Measurements from ENCODE around the gene STAMBP.
"Not testable (repeated sequence)": the region's sequence is repeated elsewhere in the genome, so short reads cannot be mapped to it uniquely, and the experiment has no call there.

The STAMBP gene

DNA sequence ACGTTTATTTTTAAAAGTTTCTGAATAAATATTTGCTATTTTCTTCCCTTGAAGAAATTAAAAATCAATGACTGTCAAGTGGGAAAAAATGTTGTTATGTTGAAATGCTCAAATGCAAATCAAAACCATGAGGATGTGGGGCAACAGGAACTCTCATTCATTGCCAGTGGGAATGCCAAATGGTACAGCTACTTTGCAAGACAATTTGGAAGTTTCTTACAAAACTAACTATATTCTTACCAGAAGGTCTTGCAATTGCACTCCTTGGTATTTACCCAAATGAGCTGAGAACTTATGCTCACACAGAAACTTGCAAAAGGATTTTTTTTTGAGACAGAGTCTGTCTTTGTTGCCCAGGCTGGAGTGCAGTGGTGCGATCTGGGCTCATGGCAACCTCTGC lies 56.6 kb downstream of the STAMBP start:
- in situ Hi-C loops (cut with HindIII; ENCODE audit: low sequenced_read_pairs): no loop called here

DNA sequence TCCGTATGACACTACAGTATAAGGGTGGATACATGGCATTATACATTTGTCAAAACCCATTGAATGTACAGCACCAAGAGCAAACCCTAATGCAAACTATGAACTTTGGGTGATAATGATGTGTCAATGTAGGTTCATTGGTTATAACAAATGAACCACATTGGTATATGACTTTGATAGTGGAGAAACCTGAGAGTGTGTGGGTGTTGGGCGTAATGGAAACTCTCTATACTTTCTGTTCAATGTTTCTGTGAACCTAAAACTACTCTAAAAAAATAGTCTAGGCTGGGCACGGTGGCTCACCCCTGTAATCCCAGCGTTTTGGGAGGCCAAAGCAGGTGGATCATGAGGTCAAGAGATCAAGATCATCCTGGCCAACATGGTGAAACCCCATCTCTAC lies 57.6 kb downstream of the STAMBP start:
- in situ Hi-C loops (cut with HindIII; ENCODE audit: low sequenced_read_pairs): no loop called here

DNA sequence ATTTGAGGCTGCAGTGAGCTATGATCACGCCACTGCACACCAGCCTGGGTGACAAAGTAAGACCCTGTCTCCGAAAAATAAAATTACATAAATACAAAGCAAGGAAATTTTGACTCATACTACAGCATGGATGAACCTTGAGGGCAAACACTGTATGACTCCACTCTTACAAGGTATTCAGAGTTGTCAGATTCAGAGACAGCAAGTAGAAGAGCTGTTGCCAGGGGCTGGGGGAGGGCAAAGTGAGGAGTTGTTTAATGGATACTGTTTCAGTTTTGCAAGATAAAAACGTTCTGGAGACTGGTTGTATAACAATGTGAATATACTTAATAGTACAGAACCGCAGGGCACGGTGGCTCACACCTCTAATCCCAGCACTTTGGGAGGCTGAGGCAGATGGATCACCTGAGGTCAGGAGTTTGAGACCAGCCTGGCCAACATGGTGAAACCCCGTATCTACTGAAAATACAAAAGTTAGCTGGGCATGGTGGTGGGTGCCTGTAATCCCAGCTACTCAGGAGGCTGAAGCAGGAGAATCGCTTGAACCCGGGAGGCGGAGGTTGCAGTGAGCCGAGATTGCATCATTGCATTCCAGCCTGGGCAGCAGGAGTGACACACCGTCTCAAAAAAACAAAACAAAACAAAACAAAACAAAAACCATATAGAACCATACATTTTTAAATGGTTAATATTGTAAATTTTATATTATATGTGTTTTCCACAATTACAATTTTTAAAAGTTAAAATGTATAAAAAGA lies 59.0 kb downstream of the STAMBP start:
- in situ Hi-C loops (cut with HindIII; ENCODE audit: low sequenced_read_pairs): not testable (repeated sequence)

DNA sequence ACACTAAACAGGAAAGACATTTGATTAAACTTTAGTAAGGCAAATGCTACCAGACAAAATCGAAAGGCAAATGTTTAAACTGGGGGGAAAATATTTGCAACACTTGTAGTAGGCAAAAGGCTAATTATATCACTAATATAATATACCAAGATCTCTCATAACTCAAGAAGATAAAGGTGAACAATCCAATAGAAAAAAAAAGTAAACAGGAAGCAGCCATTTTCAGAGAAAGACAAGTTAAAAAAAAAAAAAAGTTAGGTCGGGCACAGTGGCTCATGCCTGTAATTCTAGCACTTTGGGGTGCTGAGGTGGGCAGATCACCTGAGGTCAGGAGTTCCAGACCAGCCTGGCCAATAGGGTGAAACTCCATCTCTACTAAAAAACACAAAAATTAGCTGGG lies 59.6 kb downstream of the STAMBP start:
- in situ Hi-C loops (cut with HindIII; ENCODE audit: low sequenced_read_pairs): no loop called here

DNA sequence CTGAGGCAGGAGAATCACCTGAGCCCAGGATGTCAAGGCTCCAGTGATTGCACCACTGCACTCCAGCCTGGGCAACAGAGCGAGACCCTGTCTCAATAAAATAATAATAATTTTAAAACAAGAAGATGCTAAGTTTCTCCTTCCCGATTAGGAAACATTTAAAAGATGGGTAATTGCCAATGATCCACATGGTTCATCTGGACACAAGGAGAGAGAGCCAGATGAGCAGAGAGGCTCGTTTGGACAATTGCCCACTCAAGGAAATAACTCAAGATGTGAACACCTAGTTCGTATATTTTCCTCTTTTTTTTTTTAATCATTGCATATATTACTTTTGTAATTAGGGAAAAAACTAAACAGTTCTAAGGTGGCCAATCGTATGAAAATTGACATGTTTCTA lies 60.4 kb downstream of the STAMBP start:
- in situ Hi-C loops (cut with HindIII; ENCODE audit: low sequenced_read_pairs): no loop called here

DNA sequence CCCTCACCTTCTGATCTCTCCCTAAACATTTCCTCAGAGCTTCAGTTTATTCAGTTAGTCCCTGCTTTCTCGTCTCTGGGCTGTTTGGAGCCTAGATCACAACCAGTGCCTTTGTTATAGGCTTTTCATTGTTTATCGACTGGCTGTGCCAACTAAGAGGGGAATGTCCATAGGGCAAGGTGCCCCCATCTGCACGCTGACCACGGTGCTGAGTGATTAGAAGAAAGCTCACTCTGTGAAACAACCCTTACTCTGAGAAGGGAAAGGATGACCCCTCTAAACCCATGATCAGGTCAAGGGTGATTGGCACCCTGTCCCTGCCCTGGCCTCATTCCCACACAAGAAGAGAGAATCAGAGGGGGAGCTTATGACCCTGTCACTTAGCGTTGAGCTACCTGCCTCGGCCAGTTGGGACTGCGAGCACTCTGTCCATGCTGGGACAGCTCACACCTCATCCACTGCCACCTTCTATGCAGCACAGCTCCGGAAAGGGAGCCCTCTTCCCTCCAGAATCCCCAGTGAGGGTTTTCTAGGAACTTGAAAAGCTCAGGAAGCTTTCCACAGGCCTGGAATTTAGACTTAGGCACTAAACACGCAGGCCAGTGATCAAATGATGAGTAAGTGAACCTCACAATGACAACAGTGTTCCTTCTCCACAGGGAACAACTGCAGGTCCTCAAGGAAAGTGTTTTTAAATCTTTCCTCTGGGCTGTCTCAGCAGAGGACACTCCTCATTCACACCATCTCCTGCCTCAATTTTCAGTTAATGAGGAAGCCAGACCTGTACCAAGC lies 61.7 kb downstream of the STAMBP start:
- in situ Hi-C loops (cut with HindIII; ENCODE audit: low sequenced_read_pairs): no loop called here

DNA sequence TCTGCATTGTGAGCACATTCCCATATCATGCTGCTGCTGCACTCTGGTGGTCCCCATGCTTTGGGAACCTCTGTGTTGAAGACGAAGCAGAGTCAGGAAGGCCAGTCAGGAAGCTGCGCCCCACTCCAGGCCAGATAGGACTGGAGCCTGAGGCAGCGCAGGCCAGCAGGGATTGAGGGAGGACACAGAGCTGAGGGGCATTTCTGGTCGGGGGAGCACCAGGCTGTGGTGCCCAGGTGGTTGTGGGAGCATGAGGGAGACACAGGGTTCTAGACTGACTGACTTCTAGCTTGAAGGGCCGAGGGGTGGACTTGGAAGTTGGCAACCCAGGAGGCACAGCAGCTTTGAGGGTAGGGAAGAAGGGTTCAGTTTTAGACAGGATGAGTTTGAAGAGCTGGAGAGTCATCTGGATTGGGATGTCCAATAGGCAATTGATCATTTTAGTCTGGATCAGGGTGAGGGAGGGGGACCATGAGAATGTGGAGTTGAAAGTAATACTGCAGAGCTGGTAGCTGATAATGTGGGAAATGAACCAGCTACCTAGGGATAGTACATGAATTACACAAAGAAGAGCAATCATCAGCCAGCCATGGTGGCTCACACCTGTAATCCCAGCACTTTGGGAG lies 62.6 kb downstream of the STAMBP start:
- in situ Hi-C loops (cut with HindIII; ENCODE audit: low sequenced_read_pairs): no loop called here

DNA sequence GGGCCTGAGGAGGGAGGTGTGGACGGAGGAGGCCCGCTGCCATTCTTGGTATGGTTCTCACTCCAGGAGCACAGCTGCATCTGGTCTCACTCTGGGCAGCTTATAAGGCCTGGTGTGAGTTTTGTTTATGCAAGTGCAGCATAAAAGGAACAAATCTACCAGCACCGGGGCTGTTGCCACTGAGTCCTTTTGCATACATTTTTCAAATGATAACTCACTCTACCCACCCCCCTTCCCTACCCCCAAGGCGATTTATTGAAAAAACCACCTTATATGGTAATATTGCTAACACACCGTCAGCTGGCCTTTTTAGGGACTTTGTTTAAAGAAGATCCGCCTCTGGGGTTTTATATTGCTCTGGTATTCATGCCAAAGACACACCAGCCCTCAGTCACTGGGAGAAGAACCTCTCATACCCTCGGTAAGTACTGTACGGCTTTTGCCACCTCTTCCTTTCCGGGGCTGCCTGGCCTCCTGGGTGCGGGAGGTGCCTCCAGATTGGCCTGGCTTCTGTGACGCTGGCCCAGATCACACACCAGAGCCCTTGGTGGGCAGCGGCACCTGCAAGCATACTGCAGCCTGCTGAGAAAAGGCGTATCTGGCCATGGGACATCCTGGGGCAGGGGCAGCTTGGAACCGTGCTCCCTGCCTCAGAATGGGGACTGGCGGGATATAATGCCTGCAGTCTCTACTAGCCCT lies 64.0 kb downstream of the STAMBP start, which contains the start of gene ACTG2:
Gene ACTG2, plus strand, starts transcription at position 378 of the 699 bp plus-strand sequence. CDS start 8,304 bp downstream, outside the sequence.
- in situ Hi-C loops (cut with HindIII; ENCODE audit: low sequenced_read_pairs): no loop called here

DNA sequence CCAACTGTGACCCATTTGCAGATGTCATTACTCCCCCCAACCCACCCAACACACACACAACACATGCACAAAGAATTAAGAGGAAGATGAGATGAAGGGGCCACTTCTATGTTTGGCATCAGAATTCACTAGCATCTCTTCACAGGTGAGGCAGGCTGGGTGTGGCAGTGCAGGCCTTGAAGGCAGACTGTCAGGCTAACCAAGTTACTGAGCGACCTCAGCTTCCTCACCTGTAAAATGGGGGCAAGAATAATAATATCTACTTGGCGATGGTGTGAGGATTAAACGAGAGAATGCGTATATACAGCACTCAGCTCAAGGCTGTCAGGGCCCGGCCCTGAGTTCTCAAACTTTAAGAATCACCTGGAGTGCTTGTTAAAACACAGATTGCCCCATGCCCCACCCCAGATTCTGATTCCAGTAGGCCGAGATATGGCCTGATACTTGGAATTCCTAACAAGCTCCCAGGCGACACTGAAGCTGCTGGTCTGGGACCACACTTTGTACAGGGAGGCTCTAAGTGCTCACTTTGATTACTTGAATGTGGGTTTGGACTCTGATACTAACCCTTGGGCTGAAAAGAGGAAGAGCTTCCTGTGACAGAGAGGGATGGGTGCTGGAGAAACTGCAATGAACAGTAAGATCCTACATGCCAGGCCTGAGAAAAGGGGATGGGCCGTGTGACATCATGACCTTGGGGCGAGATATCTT lies 65.2 kb downstream of the STAMBP start:
- in situ Hi-C loops (cut with HindIII; ENCODE audit: low sequenced_read_pairs): no loop called here

DNA sequence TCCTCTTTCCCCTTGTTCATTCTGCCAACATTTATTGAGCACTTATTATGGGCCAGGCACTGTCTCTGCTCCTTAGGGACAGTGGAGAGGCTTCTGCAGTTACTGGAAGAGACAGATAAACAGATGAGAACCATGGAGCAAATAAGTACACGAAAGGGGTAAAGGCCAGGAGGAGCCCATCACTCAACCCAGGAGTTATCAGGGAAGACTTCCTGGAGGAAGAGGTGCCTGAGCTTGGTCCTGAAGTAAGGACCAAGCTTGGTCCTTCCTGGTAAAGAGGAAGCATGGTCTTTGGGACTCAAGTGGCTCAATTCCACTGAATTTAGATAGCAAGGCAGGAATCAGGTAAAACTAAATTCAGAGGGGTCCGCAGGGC lies 65.7 kb downstream of the STAMBP start:
- in situ Hi-C loops (cut with HindIII; ENCODE audit: low sequenced_read_pairs): no loop called here

DNA sequence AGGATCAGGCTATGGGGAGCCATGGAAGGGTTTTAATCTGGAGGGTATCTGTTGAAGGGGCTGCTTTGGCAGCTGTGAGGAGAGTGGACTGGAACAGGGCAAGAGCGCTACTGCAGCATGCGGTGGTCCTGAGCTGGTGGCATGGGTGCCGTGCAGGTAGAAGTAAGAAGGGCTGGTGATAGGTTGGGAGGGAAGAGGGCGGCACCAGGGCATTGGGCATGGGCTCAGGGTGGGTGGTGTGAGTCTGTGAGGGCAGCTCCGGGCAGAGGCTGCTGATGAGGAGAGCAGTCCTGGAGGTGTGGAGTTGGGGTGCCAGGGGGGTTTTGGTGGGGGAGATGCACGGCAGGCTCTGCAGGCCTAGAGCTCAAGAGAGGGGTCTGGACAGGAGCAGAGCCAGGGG lies 66.1 kb downstream of the STAMBP start:
- in situ Hi-C loops (cut with HindIII; ENCODE audit: low sequenced_read_pairs): loop anchor here (5.0 kb wide), 1 partner anchor 33 kb away; no protein-coding TSS in a partner anchor

DNA sequence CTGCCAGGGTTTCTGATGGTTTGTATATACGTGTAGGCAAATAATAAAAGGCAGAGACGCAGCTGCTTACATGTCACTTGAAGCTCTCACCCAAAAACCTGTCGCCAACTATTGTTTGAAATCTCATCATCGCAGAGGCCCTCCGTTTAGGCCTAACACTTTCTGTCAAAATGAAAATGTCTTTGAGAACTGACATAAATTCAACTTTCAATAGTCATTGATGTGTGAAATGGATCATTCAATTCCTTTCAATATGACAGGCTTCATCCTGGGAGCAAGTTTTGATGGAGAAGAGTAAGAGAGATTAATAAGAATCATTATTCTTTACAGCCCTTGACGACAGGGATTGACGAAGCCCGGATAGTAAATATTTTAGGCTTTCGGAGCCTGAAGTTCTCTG lies 66.7 kb downstream of the STAMBP start:
- in situ Hi-C loops (cut with HindIII; ENCODE audit: low sequenced_read_pairs): loop anchor here (5.0 kb wide), 1 partner anchor 33 kb away; no protein-coding TSS in a partner anchor

DNA sequence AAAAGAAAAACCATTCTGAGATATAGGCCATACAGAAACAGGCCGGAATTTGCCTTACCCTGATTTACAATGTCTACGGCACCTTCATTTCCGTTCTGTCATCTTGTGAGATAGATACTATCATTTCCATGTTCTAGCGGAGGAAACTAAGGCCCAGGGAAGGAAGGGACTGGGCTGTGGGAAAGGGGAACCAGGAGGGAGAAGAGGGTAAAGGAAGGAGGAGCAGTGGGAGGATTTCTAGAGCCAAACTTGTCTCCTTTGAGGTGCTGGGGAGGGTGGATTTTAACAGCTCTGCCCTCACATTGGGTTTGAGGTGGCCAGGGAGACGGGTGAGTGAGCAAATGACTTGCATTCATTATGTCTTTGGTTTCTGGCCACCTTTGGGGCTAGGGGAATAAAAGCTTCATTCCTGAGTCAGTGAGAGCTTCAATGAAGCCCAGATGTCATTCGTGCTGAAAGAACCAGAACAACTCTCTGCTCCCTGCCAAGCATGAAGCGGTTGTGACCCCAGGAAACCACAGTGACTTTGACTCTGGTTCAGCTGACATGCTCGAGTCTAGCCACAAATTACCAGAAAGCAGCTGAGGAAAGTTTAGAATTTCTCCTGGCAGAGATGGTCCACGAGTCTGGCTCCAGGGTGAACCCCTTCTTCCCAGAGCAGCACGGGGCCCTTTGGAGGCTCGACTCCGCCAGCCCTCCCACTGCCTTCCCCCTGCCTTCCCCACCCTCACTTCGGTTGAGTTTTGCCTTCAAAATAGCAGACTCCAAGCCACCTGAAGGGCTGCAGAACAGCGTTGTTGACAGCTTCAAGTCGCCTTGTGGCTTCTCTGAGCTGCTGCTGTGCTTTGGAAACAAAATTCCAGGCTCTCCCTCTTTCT lies 67.8 kb downstream of the STAMBP start:
- in situ Hi-C loops (cut with HindIII; ENCODE audit: low sequenced_read_pairs): loop anchor here (5.0 kb wide), 1 partner anchor 34 kb away; no protein-coding TSS in a partner anchor

DNA sequence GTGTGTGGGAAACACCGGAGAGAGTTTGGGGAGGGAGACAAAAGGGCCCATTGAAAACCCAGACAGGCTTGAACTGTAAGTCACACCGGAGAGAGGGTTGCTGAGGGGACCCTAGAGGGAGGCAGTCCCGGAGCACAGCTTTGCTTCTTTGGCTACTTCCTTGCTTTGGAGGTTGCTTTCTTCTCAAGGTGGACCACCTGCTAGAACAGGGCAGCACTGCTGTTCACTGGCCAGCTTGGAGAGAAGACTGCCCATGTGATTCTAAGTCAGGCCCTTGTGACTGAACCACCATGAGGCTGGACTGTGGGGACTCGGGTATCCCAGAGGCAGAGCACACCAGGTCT lies 68.5 kb downstream of the STAMBP start:
- in situ Hi-C loops (cut with HindIII; ENCODE audit: low sequenced_read_pairs): loop anchor here (5.0 kb wide), 1 partner anchor 35 kb away; no protein-coding TSS in a partner anchor

DNA sequence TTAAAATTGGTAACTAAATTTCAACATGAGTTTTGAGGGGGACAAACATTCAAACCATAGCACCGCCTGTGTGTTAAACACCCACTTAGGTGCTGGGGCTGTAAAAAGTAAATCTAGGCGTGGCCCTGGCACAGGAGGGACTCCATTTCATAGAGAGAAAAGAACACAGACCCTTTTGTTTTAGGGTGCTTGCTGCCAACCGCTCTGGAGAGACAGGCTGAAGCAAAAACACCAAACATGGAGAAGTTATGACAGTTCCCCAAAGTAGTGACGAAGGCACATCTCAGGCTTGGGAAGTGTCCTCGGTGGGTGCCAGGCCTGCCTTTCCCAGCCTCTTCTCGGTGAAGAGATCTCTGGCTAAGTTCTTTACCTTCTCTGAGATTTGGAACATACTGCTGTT lies 69.2 kb downstream of the STAMBP start:
- in situ Hi-C loops (cut with HindIII; ENCODE audit: low sequenced_read_pairs): loop anchor here (5.0 kb wide), 1 partner anchor 36 kb away; no protein-coding TSS in a partner anchor

DNA sequence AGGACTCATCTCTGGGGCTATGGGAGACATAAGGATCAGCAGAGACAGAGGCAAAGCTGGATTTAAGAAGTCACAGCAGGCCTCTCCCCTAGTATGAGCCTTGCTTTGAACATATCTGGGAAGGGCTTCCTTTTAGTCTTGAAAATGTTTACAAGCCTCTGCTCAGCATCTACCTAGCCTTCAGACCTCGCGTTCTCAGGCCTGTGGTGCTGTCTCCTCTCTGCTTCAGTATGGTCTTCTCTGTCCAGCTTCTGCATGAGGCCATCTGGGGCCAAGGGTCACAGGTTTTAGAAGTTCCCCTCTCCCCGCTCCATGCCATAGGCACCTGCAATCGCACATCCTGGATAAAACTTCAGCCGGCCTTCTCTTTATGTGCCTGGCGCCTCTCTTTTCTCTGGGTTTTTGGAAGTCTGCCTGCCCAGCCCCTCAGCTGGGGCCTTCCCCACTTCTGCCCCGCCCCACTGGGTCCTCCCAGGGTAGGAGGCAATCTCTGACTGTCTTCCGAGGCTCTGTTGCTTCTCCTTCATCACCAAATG lies 71.1 kb downstream of the STAMBP start:
- in situ Hi-C loops (cut with HindIII; ENCODE audit: low sequenced_read_pairs): loop anchor here (5.0 kb wide), 1 partner anchor 38 kb away; no protein-coding TSS in a partner anchor

DNA sequence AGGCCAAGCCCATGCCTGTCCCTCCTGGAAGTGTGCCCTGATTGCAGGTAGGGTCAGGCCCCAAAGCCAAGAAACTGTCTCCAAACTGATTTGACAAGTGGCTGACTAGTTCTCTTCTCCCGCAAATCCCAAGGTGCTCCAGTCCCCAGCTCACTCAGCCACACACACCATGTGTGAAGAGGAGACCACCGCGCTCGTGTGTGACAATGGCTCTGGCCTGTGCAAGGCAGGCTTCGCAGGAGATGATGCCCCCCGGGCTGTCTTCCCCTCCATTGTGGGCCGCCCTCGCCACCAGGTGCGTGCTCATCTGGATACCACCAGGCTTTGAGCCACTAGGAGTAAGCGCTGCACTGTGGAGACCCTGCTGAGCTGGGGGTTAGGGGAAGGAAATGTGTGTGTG lies 72.4 kb downstream of the STAMBP start:
- in situ Hi-C loops (cut with HindIII; ENCODE audit: low sequenced_read_pairs): no loop called here

DNA sequence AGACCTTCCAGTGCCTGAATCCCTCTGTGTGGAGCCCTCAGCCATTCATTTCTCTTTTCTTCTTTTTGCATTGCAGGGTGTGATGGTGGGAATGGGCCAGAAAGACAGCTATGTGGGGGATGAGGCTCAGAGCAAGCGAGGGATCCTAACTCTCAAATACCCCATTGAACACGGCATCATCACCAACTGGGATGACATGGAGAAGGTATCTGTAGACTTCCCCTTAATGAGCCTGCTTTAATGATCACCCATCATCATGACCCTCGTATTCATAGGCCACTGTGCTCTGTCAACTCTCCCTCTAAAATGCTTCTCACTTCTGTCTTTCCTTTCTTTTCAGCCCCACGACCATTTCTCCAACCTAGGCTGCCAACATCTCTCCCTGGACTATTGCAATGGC lies 73.5 kb downstream of the STAMBP start:
- in situ Hi-C loops (cut with HindIII; ENCODE audit: low sequenced_read_pairs): no loop called here

DNA sequence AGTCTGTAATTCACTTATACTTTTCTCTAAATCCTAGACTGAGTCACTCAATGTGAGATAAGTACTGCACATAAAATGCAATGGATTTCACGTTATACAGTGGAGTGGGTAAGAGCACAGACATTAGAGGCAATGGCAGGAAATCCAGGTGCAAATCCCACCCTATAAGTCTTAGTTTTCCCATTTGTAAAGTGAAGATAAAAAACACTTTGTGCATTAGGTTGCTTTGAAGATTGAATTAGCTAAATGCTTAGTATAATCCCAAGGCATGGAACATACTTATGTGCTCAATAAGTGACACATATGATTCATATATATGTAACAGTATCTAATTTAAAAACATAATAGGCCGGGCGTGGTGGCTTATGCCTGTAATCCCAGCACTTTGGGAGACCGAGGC lies 74.6 kb downstream of the STAMBP start:
- in situ Hi-C loops (cut with HindIII; ENCODE audit: low sequenced_read_pairs): no loop called here

All from endothelial cell of hepatic sinusoid (primary cell).